Panc1 (cell line): ENCODE data around the gene DRAM1. TPM values are rescaled to one million over a fixed set of nuclear protein-coding genes. Genes with fewer than 3 reads are reported as not detected.

ENCODE experiments used
- ATAC-seq: fragments of 200-7000 bp; cut with Tn5 transposase; 2 replicates; pipeline ENCODE4 v1.9.1; 2020; ENCODE audit warnings: mild to moderate bottlenecking, moderate library complexity
- BruUV-seq: library from RNA; stranded (reverse); fragments of 400-500 nt; replicated peaks from 2 replicates; lab custom pipeline; 2021; lab: Mats Ljungman, UMichigan
- CTCF ChIA-PET: fragments of 300-600 bp; sonication (Branson Sonifier 250); formaldehyde crosslinking; loops from one replicate; lab custom pipeline; 2022; ENCODE audit warnings: antibody characterized with exemption; lab: Charles Lee
- POLR2A ChIA-PET: fragments of 300-600 bp; sonication (Branson Sonifier 250); formaldehyde crosslinking; loops from one replicate; lab custom pipeline; 2022; ENCODE audit warnings: antibody characterized with exemption; lab: Charles Lee
- DNase-seq: peaks from one replicate; pipeline ENCODE4 v3.0.0-alpha.2; 2010; ENCODE audit warnings: low read depth, low spot score
- H3K27ac ChIP-seq: 2 replicates; pipeline ENCODE4 v1.5.1; 2011; ENCODE audit warnings: mild to moderate bottlenecking, low read length, inconsistent platforms
- H3K27me3 ChIP-seq: fragments of 200-500 bp; sonication (Bioruptor generic); 2 replicates; pipeline ENCODE4 v1.6.0; 2014; ENCODE audit warnings: low read length, inconsistent platforms; ENCODE audit not compliant: control insufficient read depth, insufficient read depth
- H3K36me3 ChIP-seq: fragments of 200-500 bp; sonication (Bioruptor generic); 2 replicates; pipeline ENCODE4 v1.5.1; 2014; ENCODE audit warnings: inconsistent platforms, mild to moderate bottlenecking, low read length, moderate library complexity; ENCODE audit not compliant: control insufficient read depth, insufficient read depth
- H3K4me1 ChIP-seq: 2 replicates; pipeline ENCODE4 v1.5.1; 2011; ENCODE audit warnings: inconsistent platforms, mild to moderate bottlenecking, low read length, moderate library complexity; ENCODE audit not compliant: control insufficient read depth, insufficient read depth
- H3K4me3 ChIP-seq, 2 experiments: 2 replicates each; pipeline ENCODE4 v1.5.1; 2011 to 2012; ENCODE audit warnings: low read depth in 2 of 2, low read length in 2 of 2, mild to moderate bottlenecking in 2 of 2, inconsistent platforms in 1 of 2, moderate library complexity in 1 of 2
- H3K9me3 ChIP-seq: fragments of 200-500 bp; sonication (Bioruptor generic); 2 replicates; pipeline ENCODE4 v1.5.1; 2014; ENCODE audit warnings: low read depth, mild to moderate bottlenecking, inconsistent platforms, low read length, moderate library complexity; ENCODE audit not compliant: control insufficient read depth, insufficient read depth
- CTCF ChIP-seq: fragments of 450-650 bp; IDR thresholded peaks from 2 replicates; pipeline ENCODE4 v1.5.1; 2017; ENCODE audit warnings: mild to moderate bottlenecking
- POLR2AphosphoS5 ChIP-seq: IDR thresholded peaks from 2 replicates; pipeline ENCODE4 v1.6.1; 2012; ENCODE audit warnings: mild to moderate bottlenecking, low read depth, low read length, moderate library complexity
- REST ChIP-seq, 2 experiments: IDR thresholded peaks; 2 replicates each; pipeline ENCODE4 v1.6.1; 2011 to 2012; ENCODE audit warnings: low read depth in 2 of 2, control low read depth in 1 of 2, low read length in 1 of 2, mild to moderate bottlenecking in 1 of 2, moderate library complexity in 1 of 2; ENCODE audit not compliant: insufficient read depth in 1 of 2
- SIN3A ChIP-seq: IDR thresholded peaks from 2 replicates; pipeline ENCODE4 v1.6.1; 2012; ENCODE audit warnings: low read depth, mild to moderate bottlenecking, low read length, moderate library complexity, borderline replicate concordance; ENCODE audit not compliant: insufficient read depth
- TCF7L2 ChIP-seq: IDR thresholded peaks from 2 replicates; pipeline ENCODE4 v1.6.1; 2011; ENCODE audit warnings: mild to moderate bottlenecking, low read depth, low read length, inconsistent platforms
- in situ Hi-C: cut with HindIII; loops from 2 replicates; pipeline ENCODE4 v1.10.0; 2016; ENCODE audit warnings: low sequenced_read_pairs, low pct_unique_long_range_greater_than_20kb
- intact Hi-C: fragments of 100-400 bp; cut with micrococcal nuclease; formaldehyde crosslinking; loops from one replicate; pipeline ENCODE4 v1.10.0; 2022; ENCODE audit not compliant: unreplicated experiment
- total RNA-seq: library from RNA; stranded (reverse); gene quantifications from one replicate; pipeline ENCODE4 v1.2.1, GENCODE V29; 2021; ENCODE audit not compliant: unreplicated experiment

Gene DRAM1
- total RNA-seq, 1 experiment from 2014 or later = 19.2 TPM

GRCh38 chr12:101876322-101876860 is 989 bp upstream of the DRAM1 start:
- ATAC-seq = no peak
- peak overlapping the region; percentile 77 for H3K27ac ChIP-seq
- H3K4me3 ChIP-seq = peak overlapping the region; percentile 79 to 93
- H3K9me3 ChIP-seq = no peaks in the 10 kb centered on the region
- intact Hi-C loops (no loop called here), in situ Hi-C loops (no loop called here)
- TSS peak; percentile 97 for BruUV-seq
- POLR2A ChIA-PET = no interaction called here
- CTCF ChIA-PET = no interaction called here
- DNase-seq = no peak
- H3K36me3 ChIP-seq = no peaks in the 10 kb centered on the region
- no peaks in the 10 kb centered on the region for H3K27me3 ChIP-seq
- H3K4me1 ChIP-seq = no peaks in the 10 kb centered on the region
- TF ChIP-seq SIN3A (no peak), REST (IDR thresholded peaks at IDR 0.05; ENCODE audit: insufficient read depth in 1 of 2, low read depth in 2 of 2, low read length in 1 of 2) (no peak), POLR2AphosphoS5 (no peak), CTCF (no peak), TCF7L2 (no peak)

GRCh38 chr12:101877806-101878242 is 444 bp downstream of the DRAM1 start:
- POLR2A ChIA-PET = no interaction called here
- H3K27ac ChIP-seq = peak overlapping the region; percentile 80
- no peaks in the 10 kb centered on the region for H3K9me3 ChIP-seq

More at GRCh38 chr12:101877806-101878242, 444 bp downstream of the DRAM1 start:
- in situ Hi-C loops (no loop called here), intact Hi-C loops (no loop called here)
- ATAC-seq (peak; percentile 61), DNase-seq (no peak)
- Histone ChIP-seq H3K4me3 (peak overlapping the region; percentile 79 to 93), H3K36me3 (no peaks in the 10 kb centered on the region), H3K4me1 (no peaks in the 10 kb centered on the region), H3K27me3 (no peaks in the 10 kb centered on the region)
- CTCF ChIA-PET = no interaction called here
- BruUV-seq = no TSS peak
- no peak for TF ChIP-seq TCF7L2
- no peak for TF ChIP-seq REST (IDR thresholded peaks at IDR 0.05; ENCODE audit: insufficient read depth in 1 of 2, low read depth in 2 of 2, low read length in 1 of 2)
- TF ChIP-seq SIN3A = no peak
- TF ChIP-seq POLR2AphosphoS5 = no peak
- TF ChIP-seq CTCF = no peak
